IPS-18a (cell line): ENCODE measurements around the gene PSG3.
"Not testable (repeated sequence)": the region's sequence is repeated elsewhere in the genome, so short reads cannot be mapped to it uniquely, and the experiment has no call there.

Experiments
- H3K27ac ChIP-seq: one replicate; pipeline ENCODE4 v1.5.1; 2013; ENCODE audit warnings: low read length
- H3K27me3 ChIP-seq: one replicate; pipeline ENCODE4 v1.6.1; 2013; ENCODE audit warnings: mild to moderate bottlenecking, low read length; ENCODE audit not compliant: control insufficient read depth, insufficient read depth
- H3K36me3 ChIP-seq: one replicate; pipeline ENCODE4 v1.6.1; 2013; ENCODE audit warnings: low read depth, low read length; ENCODE audit not compliant: control insufficient read depth
- H3K4me1 ChIP-seq: one replicate; pipeline ENCODE4 v1.6.1; 2013; ENCODE audit warnings: low read depth, low read length; ENCODE audit not compliant: control insufficient read depth
- H3K4me3 ChIP-seq: one replicate; pipeline ENCODE4 v1.5.1; 2013; ENCODE audit warnings: low read length
- H3K9ac ChIP-seq: one replicate; pipeline ENCODE4 v1.6.1; 2013; ENCODE audit warnings: mild to moderate bottlenecking, low read length, moderate library complexity
- H3K9me3 ChIP-seq: one replicate; pipeline ENCODE4 v1.6.1; 2013; ENCODE audit warnings: low read depth, low read length; ENCODE audit not compliant: control insufficient read depth

The PSG3 gene

GRCh38 chr19:42758667-42759066 lies 18.4 kb upstream of the PSG3 start:
- H3K4me3 ChIP-seq, H3K9me3 ChIP-seq, H3K36me3 ChIP-seq, H3K27me3 ChIP-seq, H3K9ac ChIP-seq, H3K27ac ChIP-seq, H3K4me1 ChIP-seq: not testable (repeated sequence)

- not testable (repeated sequence) for H3K36me3 ChIP-seq, H3K27me3 ChIP-seq, H3K9ac ChIP-seq
Measured at GRCh38 chr19:42752246-42752645, 12.0 kb upstream of the PSG3 start.

GRCh38 chr19:42741726-42742607 lies 1.7 kb upstream of the PSG3 start:
- H3K27me3 ChIP-seq, H3K4me1 ChIP-seq, H3K36me3 ChIP-seq, H3K9me3 ChIP-seq, H3K9ac ChIP-seq, H3K4me3 ChIP-seq, H3K27ac ChIP-seq: not testable (repeated sequence)

More at GRCh38 chr19:42752246-42752645, 12.0 kb upstream of the PSG3 start:
- H3K9me3 ChIP-seq = peaks cover 14% of the 10 kb centered on the region
- H3K4me3 ChIP-seq, H3K4me1 ChIP-seq, H3K27ac ChIP-seq: not testable (repeated sequence)

- H3K9me3 ChIP-seq, H3K4me3 ChIP-seq, H3K27ac ChIP-seq, H3K9ac ChIP-seq, H3K36me3 ChIP-seq, H3K27me3 ChIP-seq, H3K4me1 ChIP-seq: not testable (repeated sequence)
Measured at GRCh38 chr19:42737581-42738011, 2.7 kb downstream of the PSG3 start.

- H3K9ac ChIP-seq, H3K4me1 ChIP-seq, H3K4me3 ChIP-seq, H3K27me3 ChIP-seq, H3K36me3 ChIP-seq, H3K27ac ChIP-seq, H3K9me3 ChIP-seq: not testable (repeated sequence)
Measured at GRCh38 chr19:42728341-42728740, 11.9 kb downstream of the PSG3 start.

GRCh38 chr19:42714000-42714399 lies 26.3 kb downstream of the PSG3 start:
- H3K27me3 ChIP-seq, H3K9me3 ChIP-seq, H3K9ac ChIP-seq, H3K4me1 ChIP-seq, H3K36me3 ChIP-seq, H3K27ac ChIP-seq, H3K4me3 ChIP-seq: not testable (repeated sequence)

GRCh38 chr19:42712753-42713152 lies 27.5 kb downstream of the PSG3 start:
- H3K9ac ChIP-seq, H3K27me3 ChIP-seq: not testable (repeated sequence)

GRCh38 chr19:42710986-42711385 lies 29.3 kb downstream of the PSG3 start:
- not testable (repeated sequence) for H3K4me3 ChIP-seq, H3K27me3 ChIP-seq, H3K4me1 ChIP-seq, H3K9ac ChIP-seq, H3K36me3 ChIP-seq, H3K27ac ChIP-seq, H3K9me3 ChIP-seq

More at GRCh38 chr19:42712753-42713152, 27.5 kb downstream of the PSG3 start:
- not testable (repeated sequence) for H3K4me1 ChIP-seq, H3K27ac ChIP-seq, H3K9me3 ChIP-seq, H3K36me3 ChIP-seq, H3K4me3 ChIP-seq

GRCh38 chr19:42697884-42698283 lies 42.4 kb downstream of the PSG3 start:
- Histone ChIP-seq H3K9me3 (peaks cover 3% of the 10 kb centered on the region), H3K36me3 (no peaks in the 10 kb centered on the region), H3K27me3 (peaks cover 57% of the 10 kb centered on the region), H3K9ac (no peak overlapping the region), H3K4me1 (no peaks in the 10 kb centered on the region), H3K27ac (no peak overlapping the region), H3K4me3 (no peak overlapping the region)

GRCh38 chr19:42695811-42696503 lies 44.3 kb downstream of the PSG3 start:
- H3K36me3 ChIP-seq = no peaks in the 10 kb centered on the region
- no peak overlapping the region for H3K27ac ChIP-seq
- peaks cover 57% of the 10 kb centered on the region for H3K27me3 ChIP-seq
- H3K4me1 ChIP-seq = no peaks in the 10 kb centered on the region
- peaks cover 1% of the 10 kb centered on the region for H3K9me3 ChIP-seq
- H3K4me3 ChIP-seq = no peak overlapping the region
- H3K9ac ChIP-seq = no peak overlapping the region

GRCh38 chr19:42693760-42694350 lies 46.4 kb downstream of the PSG3 start:
- Histone ChIP-seq H3K27me3 (peaks cover 49% of the 10 kb centered on the region), H3K27ac (no peak overlapping the region), H3K9me3 (no peaks in the 10 kb centered on the region), H3K4me3 (no peak overlapping the region), H3K9ac (no peak overlapping the region), H3K36me3 (no peaks in the 10 kb centered on the region), H3K4me1 (no peaks in the 10 kb centered on the region)
